Stomach (tissue), 9 donors: ENCODE measurements around the gene SEZ6L. TPM values are rescaled to one million over a fixed set of nuclear protein-coding genes. Genes with fewer than 3 reads are reported as not detected.

Experiments used
- DNase-seq, 2 donors: peaks; one replicate each; pipeline versions ENCODE4 v3.0.0 to v3.0.0-alpha.2; 2013 to 2019
- H3K27ac ChIP-seq, 5 donors: fragments of 200-600 bp in 4 of 5; sonication (generic) in 4 of 5; one replicate each; pipeline ENCODE4 v1.5.1; 2013 to 2019; ENCODE audit warnings: mild to moderate bottlenecking in 1 of 5, moderate library complexity in 1 of 5
- H3K27me3 ChIP-seq, 3 donors: fragments of 200-600 bp; sonication (generic); one replicate each; pipeline ENCODE4 v1.5.1; 2017 to 2019; ENCODE audit warnings: mixed run types in 1 of 3
- H3K36me3 ChIP-seq, 4 donors: fragments of 200-600 bp; sonication (generic); 1 replicate in 3 of 4; 2 replicates in 1 of 4; pipeline ENCODE4 v1.5.1; 2016 to 2019
- H3K4me1 ChIP-seq, 4 donors: fragments of 200-600 bp; sonication (generic); one replicate each; pipeline ENCODE4 v1.5.1; 2016 to 2019
- H3K4me3 ChIP-seq, 4 donors: fragments of 200-600 bp; sonication (generic) in 3 of 4; one replicate each; pipeline ENCODE4 v1.5.1; 2016 to 2019; ENCODE audit warnings: mild to moderate bottlenecking in 1 of 4
- H3K9me3 ChIP-seq, 4 donors: fragments of 200-600 bp; sonication (generic); one replicate each; pipeline ENCODE4 v1.5.1; 2016 to 2019
- CTCF ChIP-seq, 7 experiments: fragments of 450-650 bp in 4 of 7; fragments of 200-600 bp in 3 of 7; sonication (generic) in 3 of 7; IDR thresholded peaks; one replicate each; pipeline ENCODE4 v1.5.1; 2016 to 2019; ENCODE audit warnings: antibody characterized with exemption in 7 of 7, control low read depth in 2 of 7, mild to moderate bottlenecking in 1 of 7
- EP300 ChIP-seq: sonication (generic); formaldehyde crosslinking; IDR thresholded peaks from one replicate; pipeline ENCODE4 v1.6.1; 2017; ENCODE audit warnings: antibody characterized with exemption
- POLR2A ChIP-seq, 4 donors: fragments of 450-650 bp; IDR thresholded peaks; one replicate each; pipeline ENCODE4 v1.6.1; 2016; ENCODE audit warnings: antibody characterized with exemption in 4 of 4, control low read depth in 2 of 4, mild to moderate bottlenecking in 1 of 4, moderate library complexity in 1 of 4
- POLR2AphosphoS5 ChIP-seq, 3 donors: sonication (generic); formaldehyde crosslinking; IDR thresholded peaks; one replicate each; pipeline ENCODE4 v1.6.1; 2016; ENCODE audit warnings: antibody characterized with exemption in 3 of 3
- WGBS, 5 donors: extraction: QIAGEN DNeasy Blood & Tissue Kit in 3 of 5; methylation state at CpG; one replicate each; pipeline versions ENCODE4 v1.1.5 to v1.1.7; 2013 to 2018; 5-methylcytosine and 5-hydroxymethylcytosine counted together
- intact Hi-C: fragments of 100-400 bp; cut with DNase I; formaldehyde crosslinking; loops from one replicate; pipeline ENCODE4 v1.15.1; 2023; ENCODE audit warnings: low total_unique reads
- polyA plus RNA-seq, 3 donors: library from polyadenylated mRNA; stranded (reverse); fragments of 200-250 nt; gene quantifications; one replicate each; pipeline ENCODE4 v1.2.3, GENCODE V29; 2013
- total RNA-seq, 5 donors: library from RNA; depleted of rRNA; stranded (reverse); fragments of >200 nt; gene quantifications; one replicate each; pipeline versions ENCODE4 v1.1.0 to v1.2.3, GENCODE V29; 2014 to 2016
- donor health status: healthy with polysubstance abuse.
- donor health status: Bipolar disorder and iron deficiency.
- donor health status: healthy.

Gene SEZ6L
- total and polyA plus RNA-seq, 8 donors: 0.03 to 1.1 (median 0.06) TPM; not detected in 5

- TF ChIP-seq EP300: no peak
- H3K9me3 ChIP-seq: peaks cover 0 to 5% (median 0%) of the 10 kb centered on the region in 4 donors
- DNase-seq: no peak
- H3K36me3 ChIP-seq: no peaks in the 10 kb centered on the region
- H3K27me3 ChIP-seq: peaks cover 0 to 52% (median 0%) of the 10 kb centered on the region in 3 donors
- intact Hi-C loops: no loop called here
- no peak overlapping the region for H3K27ac ChIP-seq
- H3K4me3 ChIP-seq: no peak overlapping the region
- no peaks in the 10 kb centered on the region for H3K4me1 ChIP-seq
- 34 to 51% (median 43%) methylated on average over 4 of the region's 4 CpGs for WGBS, 5 donors
Observed at GRCh38 chr22:26239581-26239980, 70.3 kb downstream of the SEZ6L start.

- no peak for DNase-seq
- Histone ChIP-seq H3K4me3 (no peak overlapping the region), H3K4me1 (no peaks in the 10 kb centered on the region), H3K9me3 (peaks cover 0 to 5% (median 0%) of the 10 kb centered on the region in 4 donors), H3K27ac (no peak overlapping the region), H3K27me3 (peaks cover 0 to 57% (median 0%) of the 10 kb centered on the region in 3 donors), H3K36me3 (no peaks in the 10 kb centered on the region)
- 65 to 87% (median 84%) methylated on average over 8 of the region's 8 CpGs for WGBS, 5 donors
- TF ChIP-seq CTCF (IDR thresholded peaks at IDR 0.05): no peak
- TF ChIP-seq POLR2A (IDR thresholded peaks at IDR 0.05): no peak
- no peak for TF ChIP-seq POLR2AphosphoS5 (IDR thresholded peaks at IDR 0.05)
- TF ChIP-seq EP300: no peak
- intact Hi-C loops: no loop called here
Observed at GRCh38 chr22:26241361-26241760, 72.1 kb downstream of the SEZ6L start.

GRCh38 chr22:26245001-26245400, 75.7 kb downstream of the SEZ6L start:
- WGBS, 5 donors: 47 to 66% (median 61%) methylated on average over 7 of the region's 7 CpGs
- intact Hi-C loops: no loop called here
- H3K9me3 ChIP-seq: peaks cover 0 to 5% (median 1%) of the 10 kb centered on the region in 4 donors
- H3K4me3 ChIP-seq: no peak overlapping the region
- no peak for DNase-seq
- peaks cover 0 to 47% (median 0%) of the 10 kb centered on the region in 3 donors for H3K27me3 ChIP-seq
- no peak overlapping the region for H3K27ac ChIP-seq
- H3K4me1 ChIP-seq: no peaks in the 10 kb centered on the region
- H3K36me3 ChIP-seq: no peaks in the 10 kb centered on the region
- no peak for TF ChIP-seq CTCF (IDR thresholded peaks at IDR 0.05)
- TF ChIP-seq EP300: no peak
- TF ChIP-seq POLR2AphosphoS5 (IDR thresholded peaks at IDR 0.05): no peak
- no peak for TF ChIP-seq POLR2A (IDR thresholded peaks at IDR 0.05)

GRCh38 chr22:26246552-26246951, 77.3 kb downstream of the SEZ6L start:
- H3K27ac ChIP-seq: no peak overlapping the region
- 80 to 84% (median 81%) methylated on average over 7 of the region's 7 CpGs for WGBS, 5 donors
- H3K9me3 ChIP-seq: peaks cover 0 to 11% (median 8%) of the 10 kb centered on the region in 4 donors
- H3K4me3 ChIP-seq: no peak overlapping the region
- H3K4me1 ChIP-seq: no peaks in the 10 kb centered on the region
- H3K36me3 ChIP-seq: no peaks in the 10 kb centered on the region
- DNase-seq: no peak
- intact Hi-C loops: no loop called here
- H3K27me3 ChIP-seq: peaks cover 0 to 45% (median 0%) of the 10 kb centered on the region in 3 donors
- no peak for TF ChIP-seq POLR2AphosphoS5 (IDR thresholded peaks at IDR 0.05)
- no peak for TF ChIP-seq POLR2A (IDR thresholded peaks at IDR 0.05)
- TF ChIP-seq CTCF (IDR thresholded peaks at IDR 0.05): no peak
- TF ChIP-seq EP300: no peak

GRCh38 chr22:26251869-26252268, 82.6 kb downstream of the SEZ6L start:
- H3K36me3 ChIP-seq: no peaks in the 10 kb centered on the region
- 58 to 83% (median 75%) methylated on average over 5 of the region's 5 CpGs for WGBS, 5 donors
- H3K4me3 ChIP-seq: no peak overlapping the region
- DNase-seq: no peak
- intact Hi-C loops: no loop called here
- no peak for TF ChIP-seq CTCF (IDR thresholded peaks at IDR 0.05)
- TF ChIP-seq POLR2A (IDR thresholded peaks at IDR 0.05): no peak
- TF ChIP-seq EP300: no peak
- TF ChIP-seq POLR2AphosphoS5 (IDR thresholded peaks at IDR 0.05): no peak
- no peak overlapping the region for H3K27ac ChIP-seq
- no peaks in the 10 kb centered on the region for H3K4me1 ChIP-seq
- H3K9me3 ChIP-seq: peaks cover 0 to 13% (median 8%) of the 10 kb centered on the region in 4 donors
- peaks cover 0 to 35% (median 0%) of the 10 kb centered on the region in 3 donors for H3K27me3 ChIP-seq
